ENCODE data around the gene AMH.

AMH gene

GRCh38 chr19:2235381-2236063 lies 13.6 kb upstream of the AMH start:
- DNase-seq: no peak

- DNase-seq: no peak
These were observed 13.1 kb upstream of the AMH start for GRCh38 chr19:2236064-2236313.

GRCh38 chr19:2236314-2237050 lies 12.6 kb upstream of the AMH start, which contains the start of the genes PLEKHJ1 and SF3A2:
TSS of gene PLEKHJ1 (minus strand) at chr19:2236329. CDS start at chr19:2236248, 81 bp downstream.
TSS of gene SF3A2 (plus strand) at chr19:2236824. CDS start at chr19:2243419, 6,595 bp downstream.
- DNase-seq: peak; percentile 100

GRCh38 chr19:2237051-2237868 lies 11.9 kb upstream of the AMH start:
- DNase-seq: no peak

- no peak for DNase-seq
These were observed 11.3 kb upstream of the AMH start for GRCh38 chr19:2237869-2238153.

- DNase-seq: no peak
These were observed 9.9 kb upstream of the AMH start for GRCh38 chr19:2239173-2239572.

GRCh38 chr19:2239771-2240770 lies 9.1 kb upstream of the AMH start:
- DNase-seq: no peak

- peak in 1 of 2 experiments; percentile 16 for DNase-seq
These were observed 8.0 kb upstream of the AMH start for GRCh38 chr19:2240881-2241760.

- DNase-seq: peak in 1 of 2 experiments; percentile 16
These were observed 7.0 kb upstream of the AMH start for GRCh38 chr19:2242092-2242537.

- DNase-seq: no peak
These were observed 6.3 kb upstream of the AMH start for GRCh38 chr19:2242816-2243215.

- no peak for DNase-seq
These were observed 5.6 kb upstream of the AMH start for GRCh38 chr19:2243274-2244124.

GRCh38 chr19:2244125-2244411 lies 5.1 kb upstream of the AMH start:
- DNase-seq: no peak

- no peak for DNase-seq
These were observed 4.6 kb upstream of the AMH start for GRCh38 chr19:2244486-2244885.

GRCh38 chr19:2245273-2245672 lies 3.9 kb upstream of the AMH start:
- DNase-seq: no peak

GRCh38 chr19:2246014-2246620 lies 3.0 kb upstream of the AMH start:
- DNase-seq: no peak

GRCh38 chr19:2246801-2247361 lies 2.2 kb upstream of the AMH start:
- DNase-seq: no peak

- DNase-seq: no peak
These were observed 1.6 kb upstream of the AMH start for GRCh38 chr19:2247433-2248101.

GRCh38 chr19:2248136-2249009 lies 750 bp upstream of the AMH start:
- DNase-seq: no peak

Measured in activated T-cell treated with anti-CD3 and anti-CD28 coated beads, Interleukin-2, amount 50 U/mL, for 48 hours (primary cell).